Caco-2 (cell line): ENCODE measurements around the gene RAMACL. TPM values are rescaled to one million over a fixed set of nuclear protein-coding genes. Genes with fewer than 3 reads are reported as not detected.

ENCODE experiments used
- BruUV-seq: library from RNA; stranded (reverse); fragments of 400-500 nt; replicated peaks from 2 replicates; lab custom pipeline; 2021; lab: Mats Ljungman, UMichigan
- CTCF ChIA-PET: fragments of 300-600 bp; sonication (Branson Sonifier 250); formaldehyde crosslinking; loops from one replicate; lab custom pipeline; 2022; ENCODE audit warnings: antibody characterized with exemption; lab: Charles Lee
- POLR2A ChIA-PET: fragments of 300-600 bp; sonication (Branson Sonifier 250); formaldehyde crosslinking; loops from one replicate; lab custom pipeline; 2022; ENCODE audit warnings: antibody characterized with exemption; lab: Charles Lee
- DNase-seq, 2 experiments: peaks; one replicate each; pipeline versions ENCODE4 v3.0.0 to v3.0.0-alpha.2; 2020 to 2022
- H3K27me3 ChIP-seq: replicated peaks from 2 replicates; pipeline ENCODE4 v1.6.0; 2011; ENCODE audit warnings: low read length; ENCODE audit not compliant: control insufficient read depth, insufficient read depth
- H3K36me3 ChIP-seq: 2 replicates; pipeline ENCODE4 v1.5.1; 2011; ENCODE audit warnings: low read length; ENCODE audit not compliant: control insufficient read depth, insufficient read depth
- H3K4me1 ChIP-seq: fragments of 250-450 bp; sonication (Bioruptor Pico); 2 replicates; pipeline ENCODE4 v1.5.1; 2020; ENCODE audit warnings: mild to moderate bottlenecking
- H3K4me3 ChIP-seq: 2 replicates; pipeline ENCODE4 v1.5.1; 2011; ENCODE audit warnings: low read depth, mild to moderate bottlenecking, control low read depth, low read length
- H3K9me3 ChIP-seq: fragments of 250-450 bp; sonication (Bioruptor Pico); 2 replicates; pipeline ENCODE4 v1.5.1; 2020; ENCODE audit warnings: mild to moderate bottlenecking, moderate library complexity
- H3K27ac Mint-ChIP-seq: one replicate; pipeline ENCODE4 v1.8.0; 2022; ENCODE audit warnings: mixed read lengths; ENCODE audit not compliant: unreplicated experiment
- H3K27me3 Mint-ChIP-seq: one replicate; pipeline ENCODE4 v1.8.0; 2022; ENCODE audit warnings: mixed read lengths; ENCODE audit not compliant: insufficient read depth, unreplicated experiment
- H3K36me3 Mint-ChIP-seq: one replicate; pipeline ENCODE4 v1.8.0; 2022; ENCODE audit warnings: mild to moderate bottlenecking, mixed read lengths; ENCODE audit not compliant: insufficient read depth, unreplicated experiment
- H3K4me1 Mint-ChIP-seq: one replicate; pipeline ENCODE4 v1.8.0; 2022; ENCODE audit warnings: low read depth, mixed read lengths; ENCODE audit not compliant: unreplicated experiment
- H3K4me3 Mint-ChIP-seq: one replicate; pipeline ENCODE4 v1.8.0; 2022; ENCODE audit warnings: mild to moderate bottlenecking, moderate library complexity, mixed read lengths; ENCODE audit not compliant: unreplicated experiment
- H3K9me3 Mint-ChIP-seq: one replicate; pipeline ENCODE4 v1.8.0; 2022; ENCODE audit warnings: mixed read lengths; ENCODE audit not compliant: unreplicated experiment
- CTCF ChIP-seq, 2 experiments: fragments of 200-600 bp in 1 of 2; IDR thresholded peaks; 1 replicate in 1 of 2; 2 replicates in 1 of 2; pipeline versions ENCODE4 v1.5.1 to v1.8.0; 2011 to 2022; ENCODE audit warnings: antibody characterized with exemption in 1 of 2, control low read depth in 1 of 2, inconsistent platforms in 1 of 2, low read depth in 1 of 2, low read length in 1 of 2, mild to moderate bottlenecking in 1 of 2, moderate library complexity in 1 of 2; ENCODE audit not compliant: insufficient read depth in 1 of 2, severe bottlenecking in 1 of 2, unreplicated experiment in 1 of 2
- intact Hi-C: fragments of 100-400 bp; cut with micrococcal nuclease; formaldehyde crosslinking; loops from one replicate; pipeline ENCODE4 v1.10.0; 2022; ENCODE audit not compliant: unreplicated experiment
- total RNA-seq: library from RNA; stranded (reverse); gene quantifications from 2 replicates; pipeline ENCODE4 v1.2.3, GENCODE V29; 2022

RAMACL gene
- total RNA-seq, 1 experiment from 2014 or later, result 0.20 TPM

DNA sequence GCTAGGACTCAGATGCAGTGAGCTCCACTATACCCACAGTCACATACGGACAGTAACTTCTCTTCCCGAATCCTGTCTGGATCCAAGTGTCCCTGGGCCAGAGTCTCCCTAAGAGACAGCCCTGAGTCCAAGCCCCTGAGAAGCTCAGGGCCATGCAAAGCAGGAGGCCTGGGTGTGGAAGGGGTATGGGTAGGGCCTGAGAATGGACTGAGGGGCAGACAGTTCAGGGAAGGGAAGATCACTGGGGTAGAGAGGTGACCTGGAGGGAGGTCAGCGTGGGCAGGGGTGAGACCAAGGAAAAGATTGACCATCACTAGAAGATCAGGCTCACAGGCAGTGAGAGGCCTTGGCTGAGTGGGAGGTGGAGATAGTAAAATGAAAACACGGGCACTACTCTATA is 31.8 kb upstream of the RAMACL start:
- ChIA-PET CTCF (no interaction called here), POLR2A (no interaction called here)
- TF ChIP-seq CTCF (IDR thresholded peaks at IDR 0.05; ENCODE audit: insufficient read depth in 1 of 2, low read depth in 1 of 2, low read length in 1 of 2, severe bottlenecking in 1 of 2, unreplicated experiment in 1 of 2), result no peak
- no peak for DNase-seq
- Histone ChIP-seq H3K9me3 (no peaks in the 10 kb centered on the region), H3K4me1 (no peaks in the 10 kb centered on the region), H3K27me3 (peaks cover 2% of the 10 kb centered on the region; the same call in 1 of the 2 replicates), H3K4me3 (no peak overlapping the region), H3K36me3 (no peaks in the 10 kb centered on the region)
- H3K27ac Mint-ChIP-seq, result no peak overlapping the region
- BruUV-seq, result no TSS peak
- peaks cover 13% of the 10 kb centered on the region for H3K27me3 Mint-ChIP-seq
- H3K36me3 Mint-ChIP-seq, result no peaks in the 10 kb centered on the region
- no peak overlapping the region for H3K4me3 Mint-ChIP-seq
- H3K4me1 Mint-ChIP-seq, result no peaks in the 10 kb centered on the region
- H3K9me3 Mint-ChIP-seq, result no peaks in the 10 kb centered on the region
- intact Hi-C loops, result no loop called here

DNA sequence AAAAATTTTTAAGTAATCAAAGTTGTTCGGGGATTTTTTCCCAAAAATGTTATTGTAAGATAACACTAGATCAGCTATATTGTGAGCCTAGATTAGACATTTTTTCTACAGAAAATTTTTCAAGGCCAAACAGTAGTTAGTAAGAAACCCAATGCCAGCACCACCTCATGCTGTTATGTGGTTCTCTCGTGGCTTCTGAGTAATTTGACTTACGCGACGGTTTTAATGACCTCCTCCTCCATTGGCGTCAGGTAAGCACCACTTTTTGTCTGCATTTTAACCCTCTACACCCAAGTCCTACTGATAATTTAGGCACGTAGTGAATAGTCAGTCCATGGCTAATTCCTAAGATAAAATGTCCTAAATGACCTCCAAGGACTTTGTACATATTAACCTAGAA is 30.9 kb upstream of the RAMACL start:
- no peak for DNase-seq
- no peak overlapping the region for H3K4me3 ChIP-seq
- POLR2A ChIA-PET, result no interaction called here
- H3K27me3 ChIP-seq, result no peaks in the 10 kb centered on the region
- no peak for TF ChIP-seq CTCF (IDR thresholded peaks at IDR 0.05; ENCODE audit: insufficient read depth in 1 of 2, low read depth in 1 of 2, low read length in 1 of 2, severe bottlenecking in 1 of 2, unreplicated experiment in 1 of 2)
- peaks cover 13% of the 10 kb centered on the region for H3K27me3 Mint-ChIP-seq
- no peaks in the 10 kb centered on the region for H3K4me1 ChIP-seq
- H3K36me3 ChIP-seq, result no peaks in the 10 kb centered on the region
- no peaks in the 10 kb centered on the region for H3K9me3 Mint-ChIP-seq
- no peaks in the 10 kb centered on the region for H3K4me1 Mint-ChIP-seq
- H3K4me3 Mint-ChIP-seq, result no peak overlapping the region
- CTCF ChIA-PET, result no interaction called here
- no peaks in the 10 kb centered on the region for H3K9me3 ChIP-seq
- intact Hi-C loops, result no loop called here
- no peaks in the 10 kb centered on the region for H3K36me3 Mint-ChIP-seq
- no TSS peak for BruUV-seq
- H3K27ac Mint-ChIP-seq, result no peak overlapping the region

DNA sequence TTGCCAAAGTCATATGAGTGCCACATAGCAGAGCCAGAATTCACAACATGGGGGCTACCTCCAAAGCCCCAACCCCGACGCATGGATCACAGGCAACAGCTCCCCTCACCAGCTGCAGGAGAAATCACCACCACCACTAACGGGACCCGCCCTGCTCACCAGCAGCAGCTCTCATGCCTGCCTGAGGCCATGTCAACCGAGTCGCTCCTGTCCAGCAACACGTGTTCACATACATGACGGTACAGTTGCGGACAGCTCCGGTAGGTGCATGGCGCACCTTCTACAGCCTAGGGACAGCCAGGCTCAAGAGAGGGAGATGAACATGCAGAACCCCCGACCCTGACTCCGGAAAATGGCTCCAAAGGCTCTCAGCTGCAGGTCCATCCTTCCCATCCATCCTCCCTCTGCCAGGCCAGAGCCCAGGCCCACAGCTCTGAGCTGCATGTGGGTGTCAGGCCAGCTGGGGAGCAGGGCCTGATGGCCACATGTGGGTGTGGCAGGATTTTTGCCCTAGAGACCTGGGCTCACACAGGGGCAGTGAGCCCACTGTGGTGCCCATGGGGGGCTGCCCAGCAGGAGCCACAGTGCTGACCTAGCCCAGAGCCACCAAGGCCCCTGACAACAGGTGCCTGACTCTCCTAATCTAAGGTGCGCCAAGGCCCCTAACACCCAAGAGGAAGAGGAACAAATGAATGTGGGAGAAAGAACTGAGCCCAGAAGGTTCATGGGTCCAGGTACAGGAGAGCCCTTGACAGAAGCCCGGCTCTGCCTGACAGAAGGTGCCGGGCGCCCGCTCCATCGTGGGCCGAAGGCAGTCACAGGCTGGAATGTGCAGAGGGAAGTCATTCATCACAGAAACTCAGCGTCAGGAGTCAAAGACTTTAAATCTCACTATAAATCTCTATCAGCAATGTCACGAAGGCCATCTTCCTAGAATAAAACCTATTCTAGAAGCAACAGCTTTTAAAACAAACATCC is 30.1 kb upstream of the RAMACL start:
- Histone ChIP-seq H3K27me3 (no peaks in the 10 kb centered on the region), H3K4me1 (no peaks in the 10 kb centered on the region), H3K9me3 (no peaks in the 10 kb centered on the region), H3K4me3 (no peak overlapping the region), H3K36me3 (no peaks in the 10 kb centered on the region)
- no peak for DNase-seq
- no peak overlapping the region for H3K27ac Mint-ChIP-seq
- H3K27me3 Mint-ChIP-seq, result peaks cover 9% of the 10 kb centered on the region
- H3K36me3 Mint-ChIP-seq, result no peaks in the 10 kb centered on the region
- no peaks in the 10 kb centered on the region for H3K9me3 Mint-ChIP-seq
- no peak for TF ChIP-seq CTCF (IDR thresholded peaks at IDR 0.05; ENCODE audit: insufficient read depth in 1 of 2, low read depth in 1 of 2, low read length in 1 of 2, severe bottlenecking in 1 of 2, unreplicated experiment in 1 of 2)
- ChIA-PET CTCF (no interaction called here), POLR2A (no interaction called here)
- no peak overlapping the region for H3K4me3 Mint-ChIP-seq
- BruUV-seq, result no TSS peak
- no peaks in the 10 kb centered on the region for H3K4me1 Mint-ChIP-seq
- intact Hi-C loops, result no loop called here
